ENCODE results near the gene ATP11B. TPM values are rescaled to one million over a fixed set of nuclear protein-coding genes. Genes with fewer than 3 reads are reported as not detected.

ATP11B gene
- total and polyA plus RNA-seq, 9 of the 15 experiments (the other 6 are each of a cell fraction or from before 2014, with no cell fraction given), result 11.9 to 68.7 (median 41.8) TPM

- TF ChIP-seq ZBTB33 (CRISPR knock-in tag; IDR thresholded peaks at IDR 0.05) (peak; percentile 96), FOXM1 (IDR thresholded peaks at IDR 0.05; ENCODE audit: low read depth) (no peak), FOXM1 (CRISPR knock-in tag; IDR thresholded peaks at IDR 0.05; ENCODE audit: low read depth) (no peak), KDM1A (IDR thresholded peaks at IDR 0.05) (0 out of 4 replicates have a peak, but pooled peaks have one; percentile 12 to 23), ADNP (tag; IDR thresholded peaks at IDR 0.05) (peak; percentile 84), HMBOX1 (IDR thresholded peaks at IDR 0.05) (peak; percentile 42; the same call in 1 of the 2 replicates), RBM25 (IDR thresholded peaks at IDR 0.05; ENCODE audit: low read depth, low read length, severe bottlenecking) (peak; percentile 23), ARID1B (IDR thresholded peaks at IDR 0.05) (peak; percentile 40; the same call in 1 of the 2 replicates), CBFA2T2 (conservative IDR thresholded peaks at IDR 0.05) (0 out of 2 replicates have a peak, but pooled peaks have one; percentile 5), BCOR (IDR thresholded peaks at IDR 0.05) (peak; percentile 56; the same call in 1 of the 2 replicates), RBM39 (optimal IDR thresholded peaks at IDR 0.05; ENCODE audit: low read depth, low read length) (no peak), PTRF (tag; IDR thresholded peaks at IDR 0.05) (no peak)
Measured at GRCh38 chr3:182969853-182970252, 176.5 kb downstream of the ATP11B start (continued).
